Body of pancreas (tissue), 4 donors: ENCODE results near the gene NME4. TPM values are rescaled to one million over a fixed set of nuclear protein-coding genes. Genes with fewer than 3 reads are reported as not detected.
A peak's percentile ranks its signal among the peaks of the same experiment; 100 is the strongest.

Source experiments
- ATAC-seq: fragments of 150-250 bp; one replicate; pipeline ENCODE4 v1.9.1; 2016
- DNase-seq, 4 donors: peaks; one replicate each; pipeline ENCODE4 v3.0.0-alpha.2; 2019
- H3K27ac ChIP-seq, 4 donors: fragments of 200-600 bp; sonication (generic); 1 replicate in 3 of 4; 2 replicates in 1 of 4; pipeline versions ENCODE4 v1.5.1 to v1.6.1; 2016 to 2019; ENCODE audit warnings: mild to moderate bottlenecking in 1 of 4, mixed read lengths in 1 of 4, moderate library complexity in 1 of 4
- H3K27me3 ChIP-seq, 2 donors: fragments of 200-600 bp; sonication (generic); one replicate each; pipeline ENCODE4 v1.6.0; 2016; ENCODE audit warnings: mild to moderate bottlenecking in 1 of 2
- H3K36me3 ChIP-seq, 2 donors: fragments of 200-600 bp; sonication (generic); replicated peaks in 1 of 2; 2 replicates each; pipeline ENCODE4 v1.5.1; 2016; ENCODE audit warnings: low read depth in 2 of 2; ENCODE audit not compliant: insufficient read depth in 1 of 2
- H3K4me1 ChIP-seq: fragments of 200-600 bp; sonication (generic); one replicate; pipeline ENCODE4 v1.6.0; 2016
- H3K4me3 ChIP-seq, 2 donors: fragments of 200-600 bp; sonication (generic); 1 replicate in 1 of 2; 2 replicates in 1 of 2; pipeline ENCODE4 v1.5.1; 2016 to 2019
- H3K9me3 ChIP-seq, 3 donors: fragments of 200-600 bp; sonication (generic); 1 replicate in 2 of 3; 2 replicates in 1 of 3; pipeline ENCODE4 v1.5.1; 2016
- CTCF ChIP-seq, 7 experiments: fragments of 450-650 bp in 4 of 7; fragments of 200-600 bp in 3 of 7; sonication (generic) in 3 of 7; IDR thresholded peaks; one replicate each; pipeline ENCODE4 v1.5.1; 2016 to 2019; ENCODE audit warnings: antibody characterized with exemption in 7 of 7
- POLR2A ChIP-seq, 3 donors: fragments of 450-650 bp; IDR thresholded peaks; one replicate each; pipeline ENCODE4 v1.6.1; 2016; ENCODE audit warnings: antibody characterized with exemption in 3 of 3, mild to moderate bottlenecking in 2 of 3
- WGBS, 2 donors: methylation state at CpG; one replicate each; pipeline ENCODE4 v1.1.5; 2017; 5-methylcytosine and 5-hydroxymethylcytosine counted together
- intact Hi-C: fragments of 100-400 bp; cut with DNase I; formaldehyde crosslinking; loops from one replicate; pipeline ENCODE4 v1.15.1; 2023
- total RNA-seq, 2 donors: library from RNA; depleted of rRNA; stranded (reverse); fragments of >200 nt; gene quantifications; one replicate each; pipeline ENCODE4 v1.1.0, GENCODE V29; 2016

NME4 gene
- total RNA-seq, 2 donors from 2014 or later = 20.2 to 33.0 TPM

- no peak for DNase-seq
Observed at GRCh38 chr16:363766-364490, 33.1 kb upstream of the NME4 start.

GRCh38 chr16:364595-365491, 32.2 kb upstream of the NME4 start:
- no peaks in the 10 kb centered on the region for H3K27me3 ChIP-seq
- H3K27ac ChIP-seq = no peak overlapping the region
- TF ChIP-seq CTCF (IDR thresholded peaks at IDR 0.05) (no peak), POLR2A (IDR thresholded peaks at IDR 0.05) (no peak)
- H3K4me3 ChIP-seq = no peak overlapping the region
- H3K4me1 ChIP-seq = peaks cover 23% of the 10 kb centered on the region
- 57 to 62% methylated on average over 17 to 18 of the region's 19 CpGs for WGBS, 2 donors
- intact Hi-C loops = loop anchor here (5.0 kb wide), 1 partner anchor 258 kb away; no protein-coding TSS in a partner anchor
- no peak for ATAC-seq
- peak in 1 of 4 donors; percentile 37 for DNase-seq
- H3K36me3 ChIP-seq = peaks cover 2 to 6% of the 10 kb centered on the region in 2 donors
- H3K9me3 ChIP-seq = no peaks in the 10 kb centered on the region

More at GRCh38 chr16:363766-364490, 33.1 kb upstream of the NME4 start:
- Histone ChIP-seq H3K9me3 (no peaks in the 10 kb centered on the region), H3K4me1 (peaks cover 15% of the 10 kb centered on the region), H3K27me3 (no peaks in the 10 kb centered on the region), H3K36me3 (peaks cover 2 to 6% of the 10 kb centered on the region in 2 donors), H3K4me3 (no peak overlapping the region), H3K27ac (no peak overlapping the region)
- intact Hi-C loops = loop anchor here (5.0 kb wide), 1 partner anchor 257 kb away; no protein-coding TSS in a partner anchor
- WGBS, 2 donors = 41 to 46% methylated on average over 8 to 18 of the region's 24 CpGs
- ATAC-seq = no peak
- no peak for TF ChIP-seq CTCF (IDR thresholded peaks at IDR 0.05)

- DNase-seq = no peak
- peaks cover 2 to 6% of the 10 kb centered on the region in 2 donors for H3K36me3 ChIP-seq
- H3K4me3 ChIP-seq = no peak overlapping the region
- no peak overlapping the region for H3K27ac ChIP-seq
- WGBS, 2 donors = 89 to 100% methylated on average over 1 to 10 of the region's 10 CpGs
- peaks cover 36% of the 10 kb centered on the region for H3K4me1 ChIP-seq
- no peak for ATAC-seq
- TF ChIP-seq POLR2A (IDR thresholded peaks at IDR 0.05) (no peak), CTCF (IDR thresholded peaks at IDR 0.05) (no peak)
- intact Hi-C loops = no loop called here
- H3K9me3 ChIP-seq = no peaks in the 10 kb centered on the region
- no peaks in the 10 kb centered on the region for H3K27me3 ChIP-seq
Observed at GRCh38 chr16:366476-366875, 30.5 kb upstream of the NME4 start.

GRCh38 chr16:367333-367903, 29.6 kb upstream of the NME4 start:
- ATAC-seq = no peak
- Histone ChIP-seq H3K4me1 (peaks cover 29% of the 10 kb centered on the region), H3K27ac (no peak overlapping the region), H3K36me3 (peaks cover 2 to 6% of the 10 kb centered on the region in 2 donors), H3K4me3 (no peak overlapping the region), H3K9me3 (no peaks in the 10 kb centered on the region), H3K27me3 (no peaks in the 10 kb centered on the region)
- no peak for DNase-seq
- intact Hi-C loops = no loop called here
- TF ChIP-seq POLR2A (IDR thresholded peaks at IDR 0.05) = no peak
- no peak for TF ChIP-seq CTCF (IDR thresholded peaks at IDR 0.05)
- WGBS, 2 donors = 95 to 97% methylated on average over 11 to 16 of the region's 18 CpGs
